Mucosa of descending colon (tissue), 3 donors: ENCODE data around the gene TLK1. TPM values are rescaled to one million over a fixed set of nuclear protein-coding genes. Genes with fewer than 3 reads are reported as not detected.

Source experiments
- ATAC-seq: fragments of 200-7000 bp; cut with Tn5 transposase; one replicate; pipeline ENCODE4 v1.9.1; 2020; ENCODE audit warnings: mild to moderate bottlenecking, moderate library complexity
- DNase-seq, 3 donors: peaks; one replicate each; pipeline ENCODE4 v3.0.0-alpha.2; 2020
- H3K36me3 ChIP-seq: fragments of 200-600 bp; one replicate; pipeline ENCODE4 v1.8.0; 2021; ENCODE audit warnings: low read depth, mild to moderate bottlenecking
- H3K4me1 ChIP-seq: fragments of 200-600 bp; one replicate; pipeline ENCODE4 v1.8.0; 2021; ENCODE audit warnings: low read depth, mild to moderate bottlenecking
- H3K4me3 ChIP-seq: fragments of 200-600 bp; one replicate; pipeline ENCODE4 v1.8.0; 2021; ENCODE audit warnings: mild to moderate bottlenecking
- H3K9me3 ChIP-seq: fragments of 200-600 bp; one replicate; pipeline ENCODE4 v1.8.0; 2021; ENCODE audit warnings: mild to moderate bottlenecking
- CTCF ChIP-seq: fragments of 200-600 bp; IDR thresholded peaks from one replicate; pipeline ENCODE4 v1.8.0; 2022; ENCODE audit warnings: antibody characterized with exemption, mild to moderate bottlenecking
- intact Hi-C, 2 donors: fragments of 100-400 bp; cut with DNase I in 1 of 2; cut with micrococcal nuclease in 1 of 2; formaldehyde crosslinking; loops; one replicate each; pipeline versions ENCODE4 v1.11.0 to v1.11.1; 2022; cut with DNase I, micrococcal nuclease
- long read RNA-seq, 2 donors: library from polyadenylated mRNA; unstranded; transcript quantifications; one replicate each; pipeline ENCODE4 v2.0.0, GENCODE V29; 2019 to 2021
- total RNA-seq, 3 donors: library from RNA; stranded (reverse); fragmentation: NEBNext Ultra II Directional in 2 of 3; extraction: Animal tissue kit (Norgen Biotek cat#: 25700) in 2 of 3; gene quantifications; one replicate each; pipeline versions ENCODE4 v1.2.1 to v1.2.4, GENCODE V29; 2021 to 2023
- donor health status: DM: no; HTN: no; CAD: no; lungs with moderate emphysema.
- donor health status: DM: no; HTN: no; CAD: no.
- donor health status: DM: no; HTN: yes; CAD: no.

The TLK1 gene
- 100 to 1,000 TPM in 2 of 3 donors, 10 to 100 TPM in 1; 91.6 to 112 (median 109) TPM for total RNA-seq
- long read RNA-seq, donor 1, full-length matches to known transcripts = 35 of 45 reads
- long read RNA-seq, donor 1, partial matches to known transcripts = 5 of 45 reads
- long read RNA-seq, donor 1, other reads (novel, unspliced or antisense) = 5 of 45 reads
- long read RNA-seq, donor 2, partial matches to known transcripts = 23 of 33 reads
- long read RNA-seq, donor 2, other reads (novel, unspliced or antisense) = 10 of 33 reads

- ATAC-seq (peak; percentile 89), DNase-seq (peak; percentile 79 to 90 (median 88))
- peaks cover 21% of the 10 kb centered on the region for H3K4me1 ChIP-seq
- intact Hi-C loops = loop anchor here in 1 of 2 donors (10.0 kb wide), 1 partner anchor 274 kb away; the partner anchor contains the start of genes DCAF17 and METTL8
- no peak for TF ChIP-seq CTCF
- no peaks in the 10 kb centered on the region for H3K9me3 ChIP-seq
- peak within 1 kb of the TSS; percentile 93 for H3K4me3 ChIP-seq
- no peaks in the 10 kb centered on the region for H3K36me3 ChIP-seq
Observed at GRCh38 chr2:171160119-171160955, at the start of gene TLK1. Gene TLK1 (minus strand): TSS chr2:171160893. CDS start chr2:171160428, 465 bp downstream.

- ATAC-seq (no peak), DNase-seq (no peak)
- Histone ChIP-seq H3K4me1 (no peaks in the 10 kb centered on the region), H3K9me3 (no peaks in the 10 kb centered on the region), H3K36me3 (no peaks in the 10 kb centered on the region), H3K4me3 (no peak overlapping the region)
- intact Hi-C loops = no loop called here
- TF ChIP-seq CTCF = no peak
Observed at GRCh38 chr2:171210216-171210863, 49.6 kb upstream of the TLK1 start.

GRCh38 chr2:171208657-171209056, 48.0 kb upstream of the TLK1 start:
- Histone ChIP-seq H3K4me3 (no peak overlapping the region), H3K4me1 (no peaks in the 10 kb centered on the region), H3K36me3 (no peaks in the 10 kb centered on the region), H3K9me3 (no peaks in the 10 kb centered on the region)
- ATAC-seq (no peak), DNase-seq (no peak)
- no peak for TF ChIP-seq CTCF
- intact Hi-C loops = no loop called here

GRCh38 chr2:171206422-171207115, 45.9 kb upstream of the TLK1 start:
- H3K4me3 ChIP-seq = no peak overlapping the region
- intact Hi-C loops = no loop called here

More at GRCh38 chr2:171206422-171207115, 45.9 kb upstream of the TLK1 start:
- no peak for ATAC-seq
- DNase-seq = no peak
- no peak for TF ChIP-seq CTCF
- H3K36me3 ChIP-seq = no peaks in the 10 kb centered on the region
- H3K4me1 ChIP-seq = no peaks in the 10 kb centered on the region
- H3K9me3 ChIP-seq = no peaks in the 10 kb centered on the region
